Esophagus muscularis mucosa (tissue), 4 donors: ENCODE data around the gene NRF1. TPM values are rescaled to one million over a fixed set of nuclear protein-coding genes. Genes with fewer than 3 reads are reported as not detected.

Source experiments
- DNase-seq: peaks from one replicate; pipeline ENCODE4 v3.0.0-alpha.2; 2017; ENCODE audit errors: extremely low spot score
- H3K27ac ChIP-seq, 4 donors: fragments of 200-600 bp; sonication (generic); replicated peaks in 1 of 4; 1 replicate in 3 of 4; 2 replicates in 1 of 4; pipeline ENCODE4 v1.5.1; 2016 to 2019; ENCODE audit warnings: mild to moderate bottlenecking in 1 of 4
- H3K27me3 ChIP-seq, 4 donors: fragments of 200-600 bp; sonication (generic); one replicate each; pipeline versions ENCODE4 v1.5.1 to v1.6.0; 2016 to 2019
- H3K36me3 ChIP-seq, 4 donors: fragments of 200-600 bp; sonication (generic); one replicate each; pipeline ENCODE4 v1.5.1; 2016 to 2019
- H3K4me1 ChIP-seq, 4 donors: fragments of 200-600 bp; sonication (generic); one replicate each; pipeline ENCODE4 v1.5.1; 2016 to 2019
- H3K4me3 ChIP-seq, 4 donors: fragments of 200-600 bp; sonication (generic); 1 replicate in 2 of 4; 2 replicates in 2 of 4; pipeline ENCODE4 v1.5.1; 2016 to 2019; ENCODE audit warnings: mild to moderate bottlenecking in 4 of 4, moderate library complexity in 1 of 4
- H3K9me3 ChIP-seq, 4 donors: fragments of 200-600 bp; sonication (generic); 1 replicate in 3 of 4; 2 replicates in 1 of 4; pipeline ENCODE4 v1.5.1; 2016 to 2019
- CTCF ChIP-seq, 3 experiments: fragments of 200-600 bp in 2 of 3; fragments of 450-650 bp in 1 of 3; sonication (generic) in 2 of 3; IDR thresholded peaks; one replicate each; pipeline ENCODE4 v1.5.1; 2017 to 2019; ENCODE audit warnings: antibody characterized with exemption in 3 of 3, mild to moderate bottlenecking in 2 of 3, moderate library complexity in 1 of 3
- EP300 ChIP-seq: sonication (generic); formaldehyde crosslinking; IDR thresholded peaks from one replicate; pipeline ENCODE4 v1.6.1; 2017; ENCODE audit warnings: antibody characterized with exemption
- POLR2A ChIP-seq: fragments of 450-650 bp; IDR thresholded peaks from one replicate; pipeline ENCODE4 v1.6.1; 2017; ENCODE audit warnings: antibody characterized with exemption, moderate library complexity, mild to moderate bottlenecking, low read depth
- POLR2AphosphoS5 ChIP-seq, 2 donors: sonication (generic); formaldehyde crosslinking; IDR thresholded peaks; one replicate each; pipeline ENCODE4 v1.6.1; 2017; ENCODE audit warnings: antibody characterized with exemption in 2 of 2
- WGBS: methylation state at CpG from one replicate; pipeline ENCODE4 v1.1.5; 2018; 5-methylcytosine and 5-hydroxymethylcytosine counted together
- intact Hi-C: fragments of 100-400 bp; cut with DNase I; formaldehyde crosslinking; loops from one replicate; pipeline ENCODE4 v1.15.1; 2023
- total RNA-seq, 4 donors: library from RNA; depleted of rRNA; stranded (reverse); fragments of >200 nt; gene quantifications; one replicate each; pipeline versions ENCODE4 v1.1.0 to v1.2.1, GENCODE V29; 2016

NRF1 gene
- total RNA-seq, 4 donors from 2014 or later = 8.7 to 19.1 (median 15.9) TPM

GRCh38 chr7:129784437-129784782, 172.9 kb downstream of the NRF1 start:
- H3K4me3 ChIP-seq = peak overlapping the region in 2 of 4 donors; percentile 18 to 29
- H3K27me3 ChIP-seq = peaks cover 44 to 100% (median 75%) of the 10 kb centered on the region in 4 donors
- H3K9me3 ChIP-seq = peaks cover 0 to 6% (median 0%) of the 10 kb centered on the region in 4 donors
- 27% methylated on average over 25 of the region's 25 CpGs for WGBS
- no peak overlapping the region for H3K27ac ChIP-seq
- intact Hi-C loops = no loop called here
- H3K36me3 ChIP-seq = no peaks in the 10 kb centered on the region
- TF ChIP-seq CTCF (IDR thresholded peaks at IDR 0.05) (no peak), EP300 (no peak), POLR2A (no peak), POLR2AphosphoS5 (IDR thresholded peaks at IDR 0.05) (no peak)
- peaks cover 58 to 69% (median 67%) of the 10 kb centered on the region in 4 donors for H3K4me1 ChIP-seq
- DNase-seq = no peak

- WGBS = 10% methylated on average over 15 of the region's 37 CpGs
- H3K27me3 ChIP-seq = peaks cover 38 to 100% (median 69%) of the 10 kb centered on the region in 4 donors
- H3K27ac ChIP-seq = no peak overlapping the region
- intact Hi-C loops = no loop called here
- peaks cover 0 to 6% (median 0%) of the 10 kb centered on the region in 4 donors for H3K9me3 ChIP-seq
- TF ChIP-seq EP300 (no peak), POLR2A (no peak), CTCF (IDR thresholded peaks at IDR 0.05) (no peak), POLR2AphosphoS5 (IDR thresholded peaks at IDR 0.05) (no peak)
- peak overlapping the region; percentile 1 to 31 (median 24) for H3K4me3 ChIP-seq
- no peaks in the 10 kb centered on the region for H3K36me3 ChIP-seq
- H3K4me1 ChIP-seq = peaks cover 51 to 63% (median 61%) of the 10 kb centered on the region in 4 donors
- DNase-seq = no peak
Observed at GRCh38 chr7:129784783-129785684, 173.5 kb downstream of the NRF1 start.

GRCh38 chr7:129785685-129786514, 174.4 kb downstream of the NRF1 start:
- H3K27me3 ChIP-seq = peaks cover 29 to 98% (median 60%) of the 10 kb centered on the region in 4 donors
- peaks cover 43 to 54% (median 52%) of the 10 kb centered on the region in 4 donors for H3K4me1 ChIP-seq
- no peak for DNase-seq
- peaks cover 0 to 6% (median 0%) of the 10 kb centered on the region in 4 donors for H3K9me3 ChIP-seq
- 21% methylated on average over 20 of the region's 44 CpGs for WGBS
- H3K36me3 ChIP-seq = no peaks in the 10 kb centered on the region
- TF ChIP-seq EP300 (no peak), POLR2AphosphoS5 (IDR thresholded peaks at IDR 0.05) (no peak), CTCF (IDR thresholded peaks at IDR 0.05) (no peak), POLR2A (no peak)
- peak overlapping the region in 3 of 4 donors; percentile 18 to 31 (median 29) for H3K4me3 ChIP-seq
- no peak overlapping the region for H3K27ac ChIP-seq
- intact Hi-C loops = no loop called here

GRCh38 chr7:129786825-129787563, 175.5 kb downstream of the NRF1 start:
- no peak for DNase-seq

More at GRCh38 chr7:129786825-129787563, 175.5 kb downstream of the NRF1 start:
- Histone ChIP-seq H3K4me1 (peaks cover 32 to 43% (median 41%) of the 10 kb centered on the region in 4 donors), H3K27ac (no peak overlapping the region), H3K36me3 (no peaks in the 10 kb centered on the region), H3K4me3 (no peak overlapping the region), H3K9me3 (peaks cover 0 to 6% (median 0%) of the 10 kb centered on the region in 4 donors), H3K27me3 (peaks cover 23 to 93% (median 49%) of the 10 kb centered on the region in 4 donors)
- intact Hi-C loops = no loop called here
- TF ChIP-seq EP300 = no peak
- no peak for TF ChIP-seq POLR2AphosphoS5 (IDR thresholded peaks at IDR 0.05)
- TF ChIP-seq CTCF (IDR thresholded peaks at IDR 0.05) = no peak
- no peak for TF ChIP-seq POLR2A
- 64% methylated on average over 8 of the region's 13 CpGs for WGBS
